ENCODE data around the gene RINL. TPM values are rescaled to one million over a fixed set of nuclear protein-coding genes. Genes with fewer than 3 reads are reported as not detected.

The RINL gene, protein sequence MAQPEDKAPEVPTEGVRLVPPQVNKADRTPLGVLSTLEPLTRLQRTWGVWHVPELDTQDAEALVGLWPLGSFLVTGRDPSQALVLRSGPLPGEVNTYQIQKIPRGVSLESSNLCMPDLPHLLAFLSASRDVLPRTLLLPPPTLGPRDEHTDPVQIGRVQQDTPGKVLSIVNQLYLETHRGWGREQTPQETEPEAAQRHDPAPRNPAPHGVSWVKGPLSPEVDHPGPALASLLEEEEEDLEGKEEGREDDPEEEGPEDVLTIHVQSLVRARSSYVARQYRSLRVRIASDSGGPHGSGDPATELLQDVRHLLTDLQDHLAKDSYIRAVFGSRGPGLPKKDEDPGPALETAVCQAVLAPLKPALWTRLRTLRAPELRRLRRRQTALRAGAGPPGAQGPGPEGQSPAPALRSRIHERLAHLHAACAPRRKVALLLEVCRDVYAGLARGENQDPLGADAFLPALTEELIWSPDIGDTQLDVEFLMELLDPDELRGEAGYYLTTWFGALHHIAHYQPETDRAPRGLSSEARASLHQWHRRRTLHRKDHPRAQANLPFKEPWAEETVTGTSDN
- total RNA-seq, result 6.2 and 6.8 TPM in 2 replicates

DNA sequence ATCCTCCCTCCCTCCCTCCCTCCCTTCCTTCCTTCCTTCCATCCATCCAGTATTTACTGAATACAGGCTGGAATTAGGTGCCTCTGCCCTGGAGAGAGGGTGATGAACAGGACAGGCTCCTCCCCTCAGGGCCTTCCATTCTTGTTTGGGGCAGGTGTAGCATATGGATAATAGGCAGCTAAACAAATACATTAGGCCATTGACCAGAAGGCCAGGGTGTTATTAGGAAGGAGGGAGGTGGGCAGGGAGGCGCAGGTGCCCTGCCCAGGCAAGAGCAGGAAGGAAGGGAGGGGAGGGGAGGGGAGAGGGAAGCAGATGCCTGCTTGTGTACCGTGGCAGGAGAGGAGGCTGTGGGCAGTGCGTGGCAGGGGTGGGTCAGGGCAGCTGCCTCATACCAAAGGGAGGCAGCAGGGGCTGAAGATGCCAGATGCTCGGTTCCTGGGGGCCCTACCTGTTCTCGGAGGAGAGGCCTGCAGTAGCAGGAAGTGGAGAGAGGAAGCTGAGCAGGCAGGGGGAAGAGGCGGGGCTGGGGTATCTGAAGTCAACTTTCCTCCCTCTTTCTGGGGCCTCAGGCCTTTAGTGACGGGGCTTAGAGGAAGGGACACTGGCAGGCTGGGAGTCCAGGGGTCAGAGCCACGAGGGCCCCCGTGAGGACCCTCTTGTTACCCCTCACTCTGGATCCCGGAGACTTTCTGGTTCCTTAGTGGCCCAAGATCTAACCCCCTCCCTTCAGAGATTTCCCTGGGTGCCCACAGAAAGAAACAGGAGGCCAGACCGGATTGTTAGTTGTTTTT, at the start of gene RINL:
Gene RINL (minus strand): TSS at position 495 of the 794 bp plus-strand sequence. CDS start 1,533 bp downstream, outside the sequence.

GRCh38 chr19:38899447-38900201, 21.5 kb upstream of the RINL start, which contains the start of the genes NFKBIB and SIRT2:
Gene NFKBIB, plus strand, starts transcription at chr19:38899969. Its CDS starts 64 bp downstream, at chr19:38900033.
Gene SIRT2, minus strand, starts transcription at chr19:38899618. Its CDS starts 97 bp downstream, at chr19:38899521.

DNA sequence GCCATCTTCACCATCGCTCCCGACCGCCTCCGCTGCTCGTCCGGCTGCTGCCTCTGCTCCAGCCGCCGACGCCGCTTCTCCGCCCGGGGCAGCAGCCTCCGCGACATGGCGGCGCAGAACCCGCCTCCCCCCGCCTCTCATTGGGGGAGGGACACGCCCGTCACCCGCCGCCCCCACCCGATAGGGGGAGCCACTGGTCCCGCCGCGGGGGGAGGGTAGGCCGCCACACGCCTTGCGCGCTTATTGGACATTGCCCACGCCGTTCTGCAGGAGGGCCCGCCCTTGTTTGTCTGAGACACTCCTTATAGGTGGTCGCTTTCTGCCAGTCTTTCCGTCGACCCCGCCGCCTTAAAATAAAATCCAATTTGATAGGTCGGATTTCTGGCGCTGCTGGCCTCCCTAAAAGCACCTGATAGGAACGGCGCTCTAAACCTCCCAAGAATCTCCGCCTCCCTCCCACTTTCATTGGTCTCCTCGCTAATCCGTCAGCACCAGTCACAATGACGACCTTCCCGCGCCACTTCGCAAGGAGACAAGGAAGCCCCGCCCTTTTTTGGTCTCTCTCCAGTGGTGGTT, 28.1 kb downstream of the RINL start, which contains the start of gene HNRNPL:
Gene HNRNPL (minus strand): TSS at position 127 of the 576 bp plus-strand sequence. CDS start 20 bp downstream, at position 107.

Other genes with a start within 250 kb of the RINL start
- gene ACTN4, start 230.6 kb downstream of the RINL start, total RNA-seq, result 271 and 808 TPM in 2 replicates
- gene CAPN12, start 133.8 kb downstream of the RINL start, total RNA-seq, result 0.19 TPM in 1 of 2 replicates, not detected in the other
- not detected in 2 replicates for gene LGALS7, start 104.8 kb downstream of the RINL start, total RNA-seq
- 0.65 TPM in 1 of 2 replicates, not detected in the other for gene LGALS7B, start 89.1 kb downstream of the RINL start, total RNA-seq
- 0.19 TPM in 1 of 2 replicates, not detected in the other for gene LGALS4, start 65.3 kb downstream of the RINL start, total RNA-seq
- gene ECH1, start 46.5 kb downstream of the RINL start, total RNA-seq, result 19.1 and 34.1 TPM in 2 replicates
- gene HNRNPL, start 28.3 kb downstream of the RINL start, total RNA-seq, result 208 and 227 TPM in 2 replicates
- gene SIRT2, start 21.3 kb upstream of the RINL start, total RNA-seq, result 52.3 and 81.6 TPM in 2 replicates
- gene NFKBIB, start 21.7 kb upstream of the RINL start, total RNA-seq, result 9.6 and 16.7 TPM in 2 replicates
- gene CCER2, start 33.9 kb upstream of the RINL start, total RNA-seq, result not detected in 2 replicates
- gene SARS2, start 52.5 kb upstream of the RINL start, total RNA-seq, result 11.5 and 14.9 TPM in 2 replicates
- 37.9 and 38.3 TPM in 2 replicates for gene MRPS12, start 52.7 kb upstream of the RINL start, total RNA-seq
- 1.1 and 13.6 TPM in 2 replicates for gene FBXO17, start 97.5 kb upstream of the RINL start, total RNA-seq
- 1.1 and 1.8 TPM in 2 replicates for gene FBXO27, start 154.3 kb upstream of the RINL start, total RNA-seq
- 0.06 TPM in 1 of 2 replicates, not detected in the other for gene ACP7, start 206.1 kb upstream of the RINL start, total RNA-seq
- 6.8 and 10.4 TPM in 2 replicates for gene PAK4, start 247.5 kb upstream of the RINL start, total RNA-seq